Daoy (cell line): ENCODE data around the gene ZDHHC5. TPM values are rescaled to one million over a fixed set of nuclear protein-coding genes. Genes with fewer than 3 reads are reported as not detected.
A peak's percentile ranks its signal among the peaks of the same experiment; 100 is the strongest.
"Not testable (repeated sequence)": the region's sequence is repeated elsewhere in the genome, so short reads cannot be mapped to it uniquely, and the experiment has no call there.

ENCODE experiments used
- DNase-seq: peaks from one replicate; pipeline ENCODE4 v3.0.0-alpha.2; 2015; ENCODE audit warnings: low read depth
- total RNA-seq: library from RNA; depleted of rRNA; stranded (reverse); fragments of >200 nt; shearing (Covaris generic); gene quantifications from 2 replicates; pipeline ENCODE4 v1.2.3, GENCODE V29; 2014

The ZDHHC5 gene
- total RNA-seq, 1 experiment from 2014 or later = 28.0 TPM

- DNase-seq = peak; percentile 73
Observed at GRCh38 chr11:57644748-57645688, 22.9 kb upstream of the ZDHHC5 start.

DNA sequence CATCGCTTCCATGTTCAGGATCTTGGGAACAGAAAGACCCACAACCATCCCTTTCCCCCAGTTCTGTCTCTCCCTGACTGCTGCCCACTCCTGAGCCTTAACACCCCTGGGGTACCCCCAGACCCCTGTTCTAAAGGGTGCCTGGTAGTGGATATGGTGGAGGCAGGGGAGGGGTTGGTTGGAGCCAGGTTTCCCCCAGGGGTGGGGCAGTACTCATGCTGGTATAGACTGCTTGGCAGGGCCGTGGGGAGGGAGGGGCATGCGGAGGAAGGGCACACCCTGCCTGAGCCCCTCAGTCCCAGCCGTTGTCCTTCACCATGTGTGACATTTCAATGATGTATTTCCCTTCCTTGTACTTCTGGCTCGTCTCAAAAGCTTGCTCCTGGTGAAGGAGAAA, 22.2 kb upstream of the ZDHHC5 start:
- no peak for DNase-seq

DNA sequence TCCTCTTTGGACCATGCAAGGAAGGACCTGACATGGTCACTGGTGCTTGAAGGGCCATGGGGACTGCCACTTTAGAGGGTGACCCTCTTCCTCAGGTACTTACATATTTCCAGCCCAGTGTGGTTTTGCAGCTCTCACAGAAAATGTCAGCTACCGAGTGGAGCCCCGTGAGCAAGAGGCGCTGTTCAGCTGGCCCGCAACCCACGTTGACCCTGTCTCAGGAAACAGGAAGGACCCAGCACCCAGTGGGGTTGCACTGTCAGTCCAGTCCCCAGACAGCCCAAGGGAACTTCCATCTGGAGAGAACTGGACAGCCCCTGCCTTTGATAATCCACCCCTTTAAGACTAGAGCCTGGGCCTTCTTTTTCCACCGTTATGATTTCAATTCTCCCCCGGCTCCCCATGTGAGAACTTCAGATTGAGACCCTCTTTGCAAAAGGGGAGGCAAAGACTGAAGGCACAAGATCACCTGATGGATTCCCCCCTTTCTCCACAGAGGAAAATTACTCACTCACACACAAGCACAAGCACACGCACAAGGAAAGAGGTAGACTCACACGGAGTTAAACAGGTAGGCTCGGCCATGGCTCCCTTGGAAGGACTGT, 21.6 kb upstream of the ZDHHC5 start:
- DNase-seq = no peak

- peak; percentile 17 for DNase-seq
Observed at GRCh38 chr11:57646799-57647303, 21.1 kb upstream of the ZDHHC5 start.

DNA sequence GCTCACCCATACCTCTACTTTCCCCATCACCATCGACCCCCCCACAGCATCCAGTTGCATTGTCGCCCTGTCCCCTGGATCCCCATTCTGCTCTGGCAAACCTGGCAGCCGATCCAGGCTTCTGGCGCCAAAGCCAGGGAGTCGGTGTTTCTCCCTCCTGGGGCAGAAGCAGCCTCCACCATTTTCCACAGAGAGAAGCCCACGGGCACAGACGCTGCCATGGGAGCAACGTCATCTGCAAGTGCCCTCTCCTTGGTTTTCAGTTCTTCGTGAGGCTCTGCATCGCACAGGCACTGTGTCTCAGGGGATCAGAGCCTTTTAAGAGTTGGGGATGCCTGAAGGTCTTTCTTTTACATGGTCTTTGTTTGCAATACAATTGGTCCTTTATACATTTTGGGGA, 20.5 kb upstream of the ZDHHC5 start:
- peak; percentile 19 for DNase-seq

DNA sequence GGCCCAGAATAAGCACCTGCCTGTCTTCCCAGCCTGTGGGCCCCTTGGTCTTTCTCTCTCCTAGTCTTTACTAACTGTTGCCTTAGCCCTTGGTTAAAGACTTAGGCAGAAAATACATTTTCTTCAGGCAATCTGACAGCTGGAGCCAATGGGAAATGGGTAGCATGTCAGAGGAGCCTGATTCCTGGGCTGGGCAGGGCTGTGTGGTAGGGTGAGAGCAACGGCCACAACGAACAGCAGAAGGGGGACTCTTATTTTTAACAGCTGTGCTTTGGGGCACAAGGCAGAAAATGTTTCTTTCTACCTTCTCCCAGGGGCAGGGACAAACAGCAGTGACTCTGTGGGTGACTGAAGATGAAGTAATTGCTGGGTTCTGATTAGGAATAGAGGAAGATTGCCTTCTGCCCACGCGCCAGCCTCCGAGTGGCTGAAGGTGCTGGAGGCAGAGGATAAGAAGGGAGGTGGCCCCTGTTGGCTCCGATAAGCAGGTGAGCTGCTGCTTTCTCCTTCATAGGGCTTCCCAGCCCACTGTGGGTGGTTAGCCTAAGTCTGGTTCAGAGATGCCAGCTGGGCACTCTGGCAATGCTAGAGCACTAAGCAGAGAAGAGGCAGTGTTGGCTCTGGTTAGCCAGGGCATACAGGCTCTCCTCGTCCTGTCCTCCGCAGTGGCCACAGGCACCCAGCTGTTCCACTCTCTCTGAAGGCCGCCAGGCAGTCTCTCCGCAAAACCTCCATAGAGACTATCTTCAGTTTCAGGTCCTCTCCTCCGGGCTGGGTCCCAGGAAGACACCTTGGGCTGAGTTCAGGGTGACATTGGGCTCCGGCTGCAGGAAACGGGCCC, 19.7 kb upstream of the ZDHHC5 start:
- DNase-seq = peak; percentile 38

- peak; percentile 36 for DNase-seq
Observed at GRCh38 chr11:57648801-57649735, 18.8 kb upstream of the ZDHHC5 start.

GRCh38 chr11:57649826-57650738, 17.8 kb upstream of the ZDHHC5 start, which contains the start of gene YPEL4:
TSS of gene YPEL4 (minus strand) at chr11:57649912. CDS start at chr11:57647107, 2,805 bp downstream.
- DNase-seq = peak; percentile 78

DNA sequence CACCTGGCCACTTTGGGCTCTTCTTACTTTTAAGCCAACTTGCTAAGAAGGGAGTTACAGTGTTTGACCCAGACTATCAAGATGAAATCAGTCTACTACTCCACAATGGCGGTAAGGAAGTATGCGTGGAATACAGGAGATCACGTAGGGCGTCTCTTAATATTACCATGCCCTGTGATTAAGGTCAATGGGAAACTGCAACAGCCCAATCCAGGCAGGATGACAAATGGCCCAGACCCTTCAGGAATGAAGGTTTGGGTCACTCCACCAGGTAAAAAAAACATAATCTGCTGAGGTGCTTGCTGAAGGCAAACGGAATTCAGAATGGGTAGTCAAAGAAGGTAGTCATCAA, 17.2 kb upstream of the ZDHHC5 start:
- DNase-seq = no peak

- no peak for DNase-seq
Observed at GRCh38 chr11:57651408-57651807, 16.5 kb upstream of the ZDHHC5 start.

GRCh38 chr11:57652230-57652629, 15.7 kb upstream of the ZDHHC5 start:
- not testable (repeated sequence) for DNase-seq

- DNase-seq = no peak
Observed at GRCh38 chr11:57652662-57653061, 15.3 kb upstream of the ZDHHC5 start.

GRCh38 chr11:57653163-57653562, 14.8 kb upstream of the ZDHHC5 start:
- no peak for DNase-seq

- no peak for DNase-seq
Observed at GRCh38 chr11:57656885-57657193, 11.1 kb upstream of the ZDHHC5 start.

- peak; percentile 99 for DNase-seq
Observed at GRCh38 chr11:57657194-57658022, 10.5 kb upstream of the ZDHHC5 start, which contains the start of gene CLP1. TSS of gene CLP1 (plus strand) at chr11:57657762. CDS start at chr11:57659477, 1,715 bp downstream.

- DNase-seq = no peak
Observed at GRCh38 chr11:57658023-57658361, 9.9 kb upstream of the ZDHHC5 start.

GRCh38 chr11:57659669-57660068, 8.2 kb upstream of the ZDHHC5 start:
- no peak for DNase-seq

DNA sequence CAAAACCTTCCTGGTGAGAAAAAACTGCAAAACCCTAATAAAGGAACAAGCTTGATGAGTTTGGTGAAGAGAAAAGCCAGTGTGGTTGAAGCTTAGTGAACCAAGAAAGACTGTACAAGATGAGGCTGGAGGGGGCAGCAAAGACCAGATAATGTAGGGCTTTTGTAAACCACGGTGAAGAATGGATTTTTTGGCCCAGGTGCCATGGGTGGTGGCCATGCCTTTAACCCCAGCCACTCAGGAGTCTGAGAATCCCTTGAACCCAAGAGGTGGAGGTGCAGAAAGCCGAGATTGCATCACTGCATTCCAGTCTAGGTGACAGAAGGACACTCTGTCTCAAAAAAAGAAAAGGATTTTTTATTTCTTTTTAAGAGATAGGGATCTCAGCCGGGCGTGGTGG, 5.0 kb upstream of the ZDHHC5 start:
- DNase-seq = no peak

GRCh38 chr11:57663975-57664374, 3.9 kb upstream of the ZDHHC5 start:
- DNase-seq = no peak
